Loucy (cell line): Measurements from ENCODE around the gene CRISP3.

Experiments used
- H2AFZ ChIP-seq: fragments of 200-600 bp; sonication (generic); 2 replicates; pipeline ENCODE4 v1.6.0; 2016; ENCODE audit warnings: antibody characterized with exemption, mild to moderate bottlenecking, low read length, moderate library complexity
- H3F3A ChIP-seq: fragments of 200-600 bp; 2 replicates; pipeline ENCODE4 v1.6.0; 2016; ENCODE audit warnings: antibody characterized with exemption, low read depth, mild to moderate bottlenecking
- H3K27me3 ChIP-seq: fragments of 200-600 bp; sonication (generic); 2 replicates; pipeline ENCODE4 v1.6.1; 2014; ENCODE audit warnings: low read length, mild to moderate bottlenecking; ENCODE audit not compliant: insufficient read depth, poor library complexity, severe bottlenecking
- H3K36me3 ChIP-seq: fragments of 200-600 bp; sonication (generic); 2 replicates; pipeline ENCODE4 v1.6.1; 2016; ENCODE audit warnings: low read length; ENCODE audit not compliant: insufficient read depth
- H3K4me1 ChIP-seq: fragments of 200-600 bp; sonication (generic); 2 replicates; pipeline ENCODE4 v1.5.1; 2014; ENCODE audit warnings: low read length, mild to moderate bottlenecking; ENCODE audit not compliant: insufficient read depth, poor library complexity, severe bottlenecking
- H3K4me2 ChIP-seq: fragments of 200-600 bp; sonication (generic); 2 replicates; pipeline ENCODE4 v1.6.0; 2014; ENCODE audit warnings: antibody characterized with exemption, low read length, low read depth, mild to moderate bottlenecking; ENCODE audit not compliant: poor library complexity, severe bottlenecking
- H3K4me3 ChIP-seq: fragments of 200-600 bp; sonication (generic); 2 replicates; pipeline ENCODE4 v1.5.1; 2014; ENCODE audit warnings: low read length, mild to moderate bottlenecking, mixed read lengths; ENCODE audit not compliant: poor library complexity, severe bottlenecking
- H3K79me2 ChIP-seq: fragments of 200-600 bp; sonication (generic); 2 replicates; pipeline ENCODE4 v1.6.1; 2014; ENCODE audit warnings: low read length; ENCODE audit not compliant: insufficient read depth
- H3K9ac ChIP-seq: fragments of 200-600 bp; sonication (generic); 2 replicates; pipeline ENCODE4 v1.6.0; 2014; ENCODE audit warnings: mild to moderate bottlenecking, low read depth, low read length, moderate library complexity; ENCODE audit not compliant: poor library complexity, severe bottlenecking
- H3K9me2 ChIP-seq: fragments of 200-600 bp; sonication (generic); replicated peaks from 2 replicates; pipeline ENCODE4 v1.6.1; 2016; ENCODE audit warnings: low read depth, low read length, mixed read lengths
- H3K9me3 ChIP-seq: fragments of 200-600 bp; sonication (generic); 2 replicates; pipeline ENCODE4 v1.6.1; 2014; ENCODE audit warnings: mild to moderate bottlenecking, antibody characterized with exemption, low read length, low read depth; ENCODE audit not compliant: insufficient read depth
- H4K20me1 ChIP-seq: fragments of 200-600 bp; sonication (generic); 2 replicates; pipeline ENCODE4 v1.6.0; 2014; ENCODE audit warnings: antibody characterized with exemption, low read length, mild to moderate bottlenecking; ENCODE audit not compliant: insufficient read depth, poor library complexity, severe bottlenecking
- CTCF ChIP-seq: fragments of 200-600 bp; sonication (generic); conservative IDR thresholded peaks from 2 replicates; pipeline ENCODE4 v1.5.1; 2014; ENCODE audit warnings: mild to moderate bottlenecking, antibody characterized with exemption, low read length
- EZH2phosphoT487 ChIP-seq: fragments of 200-600 bp; IDR thresholded peaks from 2 replicates; pipeline ENCODE4 v1.6.1; 2018; ENCODE audit warnings: antibody characterized with exemption, mild to moderate bottlenecking, moderate library complexity, borderline replicate concordance

Gene CRISP3

GRCh38 chr6:49736017-49736508, 8.1 kb downstream of the CRISP3 start:
- Histone ChIP-seq H3K27me3 (no peaks in the 10 kb centered on the region), H2AFZ (no peak overlapping the region), H4K20me1 (no peaks in the 10 kb centered on the region), H3K9me3 (no peaks in the 10 kb centered on the region), H3F3A (no peaks in the 10 kb centered on the region), H3K4me3 (no peak overlapping the region), H3K79me2 (no peaks in the 10 kb centered on the region), H3K36me3 (no peaks in the 10 kb centered on the region), H3K4me1 (no peaks in the 10 kb centered on the region), H3K4me2 (no peak overlapping the region), H3K9me2 (no peaks in the 10 kb centered on the region), H3K9ac (no peak overlapping the region)
- no peak for TF ChIP-seq CTCF
- TF ChIP-seq EZH2phosphoT487: no peak

- Histone ChIP-seq H2AFZ (no peak overlapping the region), H3K9me3 (no peaks in the 10 kb centered on the region), H3K4me2 (no peak overlapping the region), H3K36me3 (no peaks in the 10 kb centered on the region), H3F3A (no peaks in the 10 kb centered on the region), H3K4me1 (no peaks in the 10 kb centered on the region), H3K27me3 (no peaks in the 10 kb centered on the region), H3K9ac (no peak overlapping the region), H4K20me1 (no peaks in the 10 kb centered on the region), H3K4me3 (no peak overlapping the region), H3K79me2 (no peaks in the 10 kb centered on the region), H3K9me2 (no peaks in the 10 kb centered on the region)
- TF ChIP-seq CTCF (no peak), EZH2phosphoT487 (no peak)
These were observed 10.5 kb downstream of the CRISP3 start for GRCh38 chr6:49733680-49734079.

- Histone ChIP-seq H2AFZ (no peak overlapping the region), H3K4me3 (no peak overlapping the region), H3K9ac (no peak overlapping the region), H3K36me3 (no peaks in the 10 kb centered on the region), H3K9me3 (no peaks in the 10 kb centered on the region), H3F3A (no peaks in the 10 kb centered on the region), H3K79me2 (no peaks in the 10 kb centered on the region), H3K4me2 (no peak overlapping the region), H3K27me3 (no peaks in the 10 kb centered on the region), H3K4me1 (no peaks in the 10 kb centered on the region), H3K9me2 (no peaks in the 10 kb centered on the region), H4K20me1 (no peaks in the 10 kb centered on the region)
- no peak for TF ChIP-seq CTCF
These were observed 11.4 kb downstream of the CRISP3 start for GRCh38 chr6:49732781-49733180.
